ENCODE results near the gene AIF1L. TPM values are rescaled to one million over a fixed set of nuclear protein-coding genes. Genes with fewer than 3 reads are reported as not detected.

AIF1L gene
- total RNA-seq, 1 experiment from 2014 or later = 23.7 TPM

DNA sequence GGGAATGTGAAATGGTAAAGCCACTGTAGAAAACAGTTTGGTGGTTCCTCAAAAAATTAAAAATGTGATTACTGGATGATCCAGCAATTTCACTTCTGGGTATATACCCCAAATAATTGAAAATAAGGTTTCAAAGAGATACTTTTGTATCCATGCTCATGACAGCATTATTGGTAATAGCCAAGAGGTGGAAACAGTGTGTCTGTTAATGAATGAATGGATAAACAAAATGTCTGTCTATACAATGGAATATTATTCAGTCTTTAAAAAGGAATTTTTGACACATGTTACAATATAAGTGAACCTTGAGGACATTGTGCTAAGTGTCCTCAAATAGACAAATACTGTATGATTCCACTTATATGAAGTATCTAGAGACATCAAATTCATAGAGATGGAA is 69.2 kb downstream of the AIF1L start:
- Histone ChIP-seq H3K9ac (ENCODE audit: low read length) (no peak overlapping the region), H3K4me1 (ENCODE audit: insufficient read depth, low read length) (no peaks in the 10 kb centered on the region), H3K9me2 (replicated peaks; ENCODE audit: low read length) (no peaks in the 10 kb centered on the region), H3K4me3 (ENCODE audit: low read length) (no peak overlapping the region), H4K20me1 (ENCODE audit: low read length) (no peaks in the 10 kb centered on the region), H3F3A (ENCODE audit: low read length, unreplicated experiment) (no peaks in the 10 kb centered on the region), H3K27me3 (ENCODE audit: low read length) (no peaks in the 10 kb centered on the region), H3K36me3 (ENCODE audit: low read depth, low read length) (peaks cover 37% of the 10 kb centered on the region), H2AFZ (ENCODE audit: low read length) (no peak overlapping the region), H3K27ac (ENCODE audit: low read length) (no peak overlapping the region), H3K4me2 (ENCODE audit: low read length) (no peak overlapping the region), H3K9me3 (ENCODE audit: low read length) (no peaks in the 10 kb centered on the region), H3K79me2 (ENCODE audit: low read length) (no peaks in the 10 kb centered on the region)
- ChIA-PET POLR2A (ENCODE audit: unreplicated experiment) (no interaction called here), CTCF (no interaction called here)
- no TSS peak for BruUV-seq (replicated peaks)
- DNase-seq (no peak), ATAC-seq (no peak)
- intact Hi-C loops (cut with micrococcal nuclease) = no loop called here
- TF ChIP-seq CTCF (conservative IDR thresholded peaks at IDR 0.05; ENCODE audit: low read depth, low read length) (no peak), EZH2phosphoT487 (IDR thresholded peaks at IDR 0.05; ENCODE audit: borderline replicate concordance, low read length) (no peak), EZH2 (IDR thresholded peaks at IDR 0.05; ENCODE audit: low read length, unreplicated experiment) (no peak)

DNA sequence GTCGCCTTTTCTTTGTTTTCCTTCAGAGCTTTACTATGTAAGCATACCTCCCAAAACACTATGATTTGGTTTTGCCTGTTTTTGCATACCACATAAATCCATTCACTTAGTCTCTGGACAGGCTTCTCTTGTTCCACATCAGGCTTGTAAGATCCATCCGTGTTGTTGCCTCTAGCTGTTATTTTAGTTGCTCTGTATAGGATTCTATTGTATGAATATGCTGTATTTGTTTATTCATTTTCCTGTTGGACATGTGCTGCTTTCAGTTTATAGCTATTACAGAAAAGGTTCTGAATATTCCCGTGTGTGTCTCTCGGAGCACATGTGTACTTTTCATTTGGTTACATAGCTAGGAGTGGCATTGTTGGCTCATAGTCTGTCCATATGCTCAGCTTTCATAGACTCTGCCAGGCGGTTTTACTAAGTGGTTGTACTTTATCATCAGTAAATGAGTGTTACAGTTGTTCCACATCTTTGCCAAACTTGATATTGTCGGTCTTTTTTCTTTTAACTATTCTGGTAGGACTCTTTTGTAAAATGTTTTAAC is 70.9 kb downstream of the AIF1L start:
- Histone ChIP-seq H3K27me3 (ENCODE audit: low read length) (no peaks in the 10 kb centered on the region), H3F3A (ENCODE audit: low read length, unreplicated experiment) (no peaks in the 10 kb centered on the region), H4K20me1 (ENCODE audit: low read length) (no peaks in the 10 kb centered on the region), H3K9me2 (replicated peaks; ENCODE audit: low read length) (no peaks in the 10 kb centered on the region), H3K9ac (ENCODE audit: low read length) (no peak overlapping the region), H2AFZ (ENCODE audit: low read length) (no peak overlapping the region), H3K79me2 (ENCODE audit: low read length) (no peaks in the 10 kb centered on the region), H3K36me3 (ENCODE audit: low read depth, low read length) (peaks cover 28% of the 10 kb centered on the region), H3K9me3 (ENCODE audit: low read length) (no peaks in the 10 kb centered on the region), H3K4me1 (ENCODE audit: insufficient read depth, low read length) (no peaks in the 10 kb centered on the region), H3K27ac (ENCODE audit: low read length) (no peak overlapping the region), H3K4me3 (ENCODE audit: low read length) (no peak overlapping the region), H3K4me2 (ENCODE audit: low read length) (no peak overlapping the region)
- DNase-seq (no peak), ATAC-seq (peak; percentile 38; the same call in 1 of the 2 replicates)
- ChIA-PET POLR2A (ENCODE audit: unreplicated experiment) (interaction anchor here (0.6 kb wide), 1 partner anchor 14 kb away, joined by 3 read pairs; no protein-coding TSS in a partner anchor), CTCF (no interaction called here)
- no TSS peak for BruUV-seq (replicated peaks)
- intact Hi-C loops (cut with micrococcal nuclease) = no loop called here
- TF ChIP-seq EZH2phosphoT487 (IDR thresholded peaks at IDR 0.05; ENCODE audit: borderline replicate concordance, low read length) (no peak), CTCF (conservative IDR thresholded peaks at IDR 0.05; ENCODE audit: low read depth, low read length) (no peak), EZH2 (IDR thresholded peaks at IDR 0.05; ENCODE audit: low read length, unreplicated experiment) (no peak)

DNA sequence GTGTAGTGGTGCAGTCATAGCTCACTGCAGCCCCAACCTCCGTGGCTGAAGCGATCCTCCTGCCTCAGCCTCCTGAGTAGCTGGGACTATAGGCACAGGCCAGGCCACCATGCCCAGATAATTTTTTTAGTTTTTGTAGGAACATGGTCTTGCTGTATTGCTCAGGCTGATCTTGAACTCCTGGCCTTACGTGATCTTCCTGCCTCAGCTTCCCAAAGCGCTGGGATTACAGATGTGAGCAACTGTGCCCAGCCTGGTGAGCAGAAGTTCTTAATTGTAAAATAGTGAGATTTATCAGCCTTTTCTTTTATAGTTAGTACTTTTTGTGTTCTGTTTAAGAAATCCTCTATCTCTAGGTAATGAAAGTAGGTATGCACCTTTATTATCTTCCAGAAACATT is 71.6 kb downstream of the AIF1L start:
- H3F3A ChIP-seq (ENCODE audit: low read length, unreplicated experiment) = no peaks in the 10 kb centered on the region
- no peaks in the 10 kb centered on the region for H3K4me1 ChIP-seq (ENCODE audit: insufficient read depth, low read length)
- no peak overlapping the region for H3K4me2 ChIP-seq (ENCODE audit: low read length)
- H3K9me3 ChIP-seq (ENCODE audit: low read length) = no peaks in the 10 kb centered on the region
- intact Hi-C loops (cut with micrococcal nuclease) = no loop called here
- H3K27ac ChIP-seq (ENCODE audit: low read length) = no peak overlapping the region
- no peaks in the 10 kb centered on the region for H3K27me3 ChIP-seq (ENCODE audit: low read length)
- ATAC-seq (no peak), DNase-seq (no peak)
- H3K36me3 ChIP-seq (ENCODE audit: low read depth, low read length) = peaks cover 21% of the 10 kb centered on the region
- no peak overlapping the region for H3K9ac ChIP-seq (ENCODE audit: low read length)
- ChIA-PET CTCF (no interaction called here), POLR2A (ENCODE audit: unreplicated experiment) (no interaction called here)
- H4K20me1 ChIP-seq (ENCODE audit: low read length) = no peaks in the 10 kb centered on the region
- no peak overlapping the region for H3K4me3 ChIP-seq (ENCODE audit: low read length)
- TF ChIP-seq EZH2 (IDR thresholded peaks at IDR 0.05; ENCODE audit: low read length, unreplicated experiment) = no peak
- no peak for TF ChIP-seq CTCF (conservative IDR thresholded peaks at IDR 0.05; ENCODE audit: low read depth, low read length)
- TF ChIP-seq EZH2phosphoT487 (IDR thresholded peaks at IDR 0.05; ENCODE audit: borderline replicate concordance, low read length) = no peak
- no peak overlapping the region for H2AFZ ChIP-seq (ENCODE audit: low read length)
- BruUV-seq (replicated peaks) = no TSS peak
- H3K9me2 ChIP-seq (replicated peaks; ENCODE audit: low read length) = no peaks in the 10 kb centered on the region
- H3K79me2 ChIP-seq (ENCODE audit: low read length) = no peaks in the 10 kb centered on the region

All from PC-3 (cell line).